Measurements from ENCODE around the gene ERG. TPM values are rescaled to one million over a fixed set of nuclear protein-coding genes. Genes with fewer than 3 reads are reported as not detected.

The ERG gene
- total and polyA plus RNA-seq, 2 of the 13 experiments (the other 11 are each of a cell fraction or from before 2014, with no cell fraction given), result not detected

- no peak for FAIRE-seq
- intact Hi-C loops (cut with micrococcal nuclease; ENCODE audit: unreplicated experiment), result no loop called here
- Histone ChIP-seq H3K79me2 (ENCODE audit: insufficient read depth, low read length) (no peaks in the 10 kb centered on the region), H3K9ac (ENCODE audit: insufficient read depth, low read depth, low read length) (no peak overlapping the region), H4K20me1 (ENCODE audit: insufficient read depth, low read length) (no peaks in the 10 kb centered on the region), H3K4me1 (ENCODE audit: insufficient read depth, low read length) (no peaks in the 10 kb centered on the region), H3K4me2 (ENCODE audit: low read depth, low read length) (no peak overlapping the region), H2AFZ (ENCODE audit: low read length) (no peak overlapping the region), H3K36me3 (replicated peaks in 1 of 2; ENCODE audit: control insufficient read depth in 1 of 2, insufficient read depth in 2 of 2, low read length in 2 of 2) (no peaks in the 10 kb centered on the region), H3K9me3 (ENCODE audit: low read length) (no peaks in the 10 kb centered on the region), H3K27ac (ENCODE audit: extremely low read length, insufficient read depth, low read length) (no peak overlapping the region), H3K27me3 (ENCODE audit: control insufficient read depth in 1 of 2, insufficient read depth in 2 of 2, low read length in 2 of 2) (peaks cover 2 to 37% of the 10 kb centered on the region in 2 experiments; a peak in 3 of 5 replicates), H3K4me3 (replicated peaks in 1 of 3; ENCODE audit: insufficient read depth in 1 of 3, low read depth in 2 of 3, low read length in 3 of 3) (no peak overlapping the region)
- BruUV-seq (replicated peaks), result no TSS peak
- in situ Hi-C loops (cut with HindIII; ENCODE audit: extremely low pct_ligation_motif_present, low pct_unique_long_range_greater_than_20kb), result no loop called here
- TF ChIP-seq HMG20A (CRISPR knock-in tag; IDR thresholded peaks at IDR 0.05; ENCODE audit: borderline replicate concordance), result no peak
- no peak for TF ChIP-seq UBTF (CRISPR knock-in tag; IDR thresholded peaks at IDR 0.05)
- no peak for TF ChIP-seq LBX2 (CRISPR knock-in tag; IDR thresholded peaks at IDR 0.05; ENCODE audit: borderline replicate concordance)
- no peak for TF ChIP-seq ZUFSP (CRISPR knock-in tag; IDR thresholded peaks at IDR 0.05; ENCODE audit: borderline replicate concordance)
- no peak for TF ChIP-seq LRRFIP1 (CRISPR knock-in tag; conservative IDR thresholded peaks at IDR 0.05)
- no peak for TF ChIP-seq KMT2B (CRISPR knock-in tag; IDR thresholded peaks at IDR 0.05)
- TF ChIP-seq CBFB (CRISPR knock-in tag; IDR thresholded peaks at IDR 0.05), result no peak
- TF ChIP-seq ZNF747 (CRISPR knock-in tag; IDR thresholded peaks at IDR 0.05; ENCODE audit: borderline replicate concordance), result no peak
- no peak for TF ChIP-seq PRDM10 (CRISPR knock-in tag; IDR thresholded peaks at IDR 0.05; ENCODE audit: low read depth)
- no peak for TF ChIP-seq GMEB1 (CRISPR knock-in tag; IDR thresholded peaks at IDR 0.05; ENCODE audit: borderline replicate concordance)
- TF ChIP-seq MAFF (IDR thresholded peaks at IDR 0.05; ENCODE audit: low read depth, low read length), result no peak
- ATAC-seq, result no peak
- ChIA-PET CTCF (ENCODE audit: low intra/inter-chr PET ratio, low total read pairs) (no interaction called here), POLR2A (no interaction called here)
- WGBS (ENCODE audit: low lambda C conversion rate), result 4% methylated on average over 6 of the region's 6 CpGs
- no peak for DNase-seq (ENCODE audit: low spot score)
These were observed 95.5 kb downstream of the ERG start for GRCh38 chr21:38402795-38403194.

All from HepG2 (cell line).